NCI-H1092 treated with DMSO at 0.1 percent for 48 hours (cell line): ENCODE measurements around the gene RAB5B.
"Not testable (repeated sequence)": the region's sequence is repeated elsewhere in the genome, so short reads cannot be mapped to it uniquely, and the experiment has no call there.

Source experiments
- DNase-seq: peaks from one replicate; lab custom pipeline; 2025; lab: John Stamatoyannopoulos, UW

RAB5B gene

GRCh38 chr12:56017181-56017580, 43.3 kb downstream of the RAB5B start:
- DNase-seq = no peak

GRCh38 chr12:56018356-56018755, 44.5 kb downstream of the RAB5B start:
- DNase-seq = no peak

- peak; percentile 31 for DNase-seq
Measured at GRCh38 chr12:56020423-56021184, 46.7 kb downstream of the RAB5B start, which contains the start of gene IKZF4. TSS of gene IKZF4 (plus strand) at chr12:56021043. CDS start at chr12:56021494, 451 bp downstream.

- no peak for DNase-seq
Measured at GRCh38 chr12:56021889-56022497, 48.1 kb downstream of the RAB5B start.

- DNase-seq = no peak
Measured at GRCh38 chr12:56028511-56029165, 54.8 kb downstream of the RAB5B start.

- no peak for DNase-seq
Measured at GRCh38 chr12:56029166-56029519, 55.3 kb downstream of the RAB5B start.

GRCh38 chr12:56029666-56030293, 55.9 kb downstream of the RAB5B start:
- peak; percentile 8 for DNase-seq

- DNase-seq = no peak
Measured at GRCh38 chr12:56031987-56032386, 58.1 kb downstream of the RAB5B start.

GRCh38 chr12:56034586-56035332, 60.9 kb downstream of the RAB5B start:
- no peak for DNase-seq

- DNase-seq = no peak
Measured at GRCh38 chr12:56037161-56037560, 63.3 kb downstream of the RAB5B start.

- DNase-seq = no peak
Measured at GRCh38 chr12:56038022-56038655, 64.3 kb downstream of the RAB5B start.

- DNase-seq = no peak
Measured at GRCh38 chr12:56040151-56040550, 66.3 kb downstream of the RAB5B start.

- DNase-seq = no peak
Measured at GRCh38 chr12:56040963-56041551, 67.2 kb downstream of the RAB5B start.

GRCh38 chr12:56041552-56042429, 67.9 kb downstream of the RAB5B start, which contains the start of gene RPS26:
TSS of gene RPS26 (plus strand) at chr12:56041918. CDS start at chr12:56042167, 249 bp downstream.
- DNase-seq = peak; percentile 96

GRCh38 chr12:56042430-56042813, 68.5 kb downstream of the RAB5B start:
- not testable (repeated sequence) for DNase-seq

- no peak for DNase-seq
Measured at GRCh38 chr12:56042843-56043242, 69.0 kb downstream of the RAB5B start.
